Gastrocnemius medialis (tissue), 4 donors: Measurements from ENCODE around the gene MUSK. TPM values are rescaled to one million over a fixed set of nuclear protein-coding genes. Genes with fewer than 3 reads are reported as not detected.

Experiments used
- ATAC-seq, 2 donors: fragments of 150-250 bp; one replicate each; pipeline ENCODE4 v1.9.1; 2016
- DNase-seq, 2 donors: peaks; one replicate each; pipeline ENCODE4 v3.0.0-alpha.2; 2019
- H3K27ac ChIP-seq, 4 donors: fragments of 200-600 bp; sonication (generic); 1 replicate in 1 of 4; 2 replicates in 3 of 4; pipeline ENCODE4 v1.5.1; 2016 to 2018; ENCODE audit warnings: mild to moderate bottlenecking in 2 of 4, moderate library complexity in 1 of 4
- H3K27me3 ChIP-seq, 3 donors: fragments of 200-600 bp; sonication (generic) in 2 of 3; 1 replicate in 1 of 3; 2 replicates in 2 of 3; pipeline versions ENCODE4 v1.5.1 to v1.6.0; 2016 to 2019; ENCODE audit warnings: mild to moderate bottlenecking in 1 of 3, moderate library complexity in 1 of 3
- H3K36me3 ChIP-seq, 2 donors: fragments of 200-600 bp; sonication (generic) in 1 of 2; one replicate each; pipeline ENCODE4 v1.5.1; 2017 to 2018
- H3K4me1 ChIP-seq, 2 donors: fragments of 200-600 bp; sonication (generic) in 1 of 2; one replicate each; pipeline ENCODE4 v1.5.1; 2016 to 2017; ENCODE audit warnings: mild to moderate bottlenecking in 2 of 2
- H3K4me3 ChIP-seq, 4 donors: fragments of 200-600 bp; sonication (generic) in 3 of 4; 1 replicate in 1 of 4; 2 replicates in 3 of 4; pipeline ENCODE4 v1.5.1; 2016 to 2019; ENCODE audit warnings: mild to moderate bottlenecking in 2 of 4
- H3K9me3 ChIP-seq, 3 donors: fragments of 200-600 bp; sonication (generic) in 2 of 3; 1 replicate in 1 of 3; 2 replicates in 2 of 3; pipeline ENCODE4 v1.5.1; 2016 to 2019
- CTCF ChIP-seq, 5 experiments: fragments of 450-650 bp in 3 of 5; fragments of 200-600 bp in 2 of 5; sonication (generic) in 2 of 5; IDR thresholded peaks in 4 of 5; conservative IDR thresholded peaks in 1 of 5; 1 replicate in 4 of 5; 2 replicates in 1 of 5; pipeline ENCODE4 v1.5.1; 2016 to 2019; ENCODE audit warnings: antibody characterized with exemption in 5 of 5, mild to moderate bottlenecking in 3 of 5, moderate library complexity in 3 of 5
- POLR2A ChIP-seq, 2 donors: fragments of 450-650 bp; IDR thresholded peaks; one replicate each; pipeline ENCODE4 v1.6.1; 2017; ENCODE audit warnings: antibody characterized with exemption in 2 of 2, mild to moderate bottlenecking in 2 of 2, moderate library complexity in 2 of 2
- in situ Hi-C, 4 donors: fragments of 200-750 bp; cut with MboI; loops; one replicate each; pipeline versions ENCODE4 v1.15.0 to v1.8.0; 2017; ENCODE audit warnings: low sequenced_read_pairs in 4 of 4
- intact Hi-C: fragments of 100-400 bp; cut with DNase I; formaldehyde crosslinking; loops from one replicate; pipeline ENCODE4 v1.15.1; 2023; ENCODE audit warnings: low total_unique reads
- total RNA-seq, 4 donors: library from RNA; depleted of rRNA; stranded (reverse); fragments of >200 nt; gene quantifications; one replicate each; pipeline versions ENCODE4 v1.1.0 to v1.2.3, GENCODE V29; 2016

The MUSK gene
- total RNA-seq, 4 donors from 2014 or later, result 10.2 to 47.5 (median 27.1) TPM

- DNase-seq, result no peak
- no peak overlapping the region for H3K4me3 ChIP-seq
- in situ Hi-C loops, result no loop called here
- H3K36me3 ChIP-seq, result no peaks in the 10 kb centered on the region
- H3K27ac ChIP-seq, result no peak overlapping the region
- no peaks in the 10 kb centered on the region for H3K9me3 ChIP-seq
- H3K27me3 ChIP-seq, result no peaks in the 10 kb centered on the region
- TF ChIP-seq POLR2A (IDR thresholded peaks at IDR 0.05) (no peak), CTCF (IDR thresholded peaks at IDR 0.05 in 4 of 5, conservative IDR thresholded peaks at IDR 0.05 in 1 of 5) (no peak)
- ATAC-seq, result no peak
- intact Hi-C loops, result no loop called here
- no peaks in the 10 kb centered on the region for H3K4me1 ChIP-seq
These were observed 83.4 kb downstream of the MUSK start for GRCh38 chr9:110751971-110752370.

GRCh38 chr9:110752766-110753165 lies 84.2 kb downstream of the MUSK start:
- H3K9me3 ChIP-seq, result no peaks in the 10 kb centered on the region
- intact Hi-C loops, result no loop called here
- no peaks in the 10 kb centered on the region for H3K36me3 ChIP-seq
- in situ Hi-C loops, result no loop called here
- H3K27me3 ChIP-seq, result no peaks in the 10 kb centered on the region
- TF ChIP-seq POLR2A (IDR thresholded peaks at IDR 0.05) (no peak), CTCF (IDR thresholded peaks at IDR 0.05 in 4 of 5, conservative IDR thresholded peaks at IDR 0.05 in 1 of 5) (no peak)
- DNase-seq, result no peak
- peak overlapping the region in 3 of 4 donors; percentile 26 to 52 (median 43) for H3K27ac ChIP-seq
- no peak overlapping the region for H3K4me3 ChIP-seq
- ATAC-seq, result no peak
- H3K4me1 ChIP-seq, result no peaks in the 10 kb centered on the region

DNA sequence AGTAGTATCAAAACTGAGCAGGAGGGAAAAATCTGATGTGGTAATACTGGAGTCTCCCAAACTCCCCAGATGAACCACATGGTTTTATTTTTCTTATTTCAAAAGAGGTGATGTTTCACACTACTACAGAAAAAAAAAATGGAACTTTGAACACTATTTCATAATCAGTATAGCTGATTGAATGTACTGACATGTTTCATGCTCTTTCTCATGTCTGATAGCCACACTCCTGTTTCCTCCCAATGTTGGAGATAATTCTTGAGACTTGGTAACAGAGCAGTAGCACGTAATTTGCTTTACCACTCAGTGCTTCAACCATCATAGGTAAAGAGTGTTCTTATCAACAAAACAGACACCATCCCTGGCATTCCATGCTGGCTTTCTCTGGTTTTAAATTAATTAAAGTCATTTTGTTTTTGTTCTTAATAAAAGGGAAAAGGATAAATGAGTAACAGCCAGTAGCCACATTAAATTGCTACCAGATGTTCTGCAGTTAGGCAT lies 85.2 kb downstream of the MUSK start:
- intact Hi-C loops (no loop called here), in situ Hi-C loops (no loop called here)
- Histone ChIP-seq H3K9me3 (no peaks in the 10 kb centered on the region), H3K27ac (peak overlapping the region in 1 of 4 donors; percentile 52), H3K4me3 (no peak overlapping the region), H3K4me1 (no peaks in the 10 kb centered on the region), H3K36me3 (no peaks in the 10 kb centered on the region), H3K27me3 (no peaks in the 10 kb centered on the region)
- no peak for DNase-seq
- peak; percentile 71 for ATAC-seq
- TF ChIP-seq POLR2A (IDR thresholded peaks at IDR 0.05) (no peak), CTCF (IDR thresholded peaks at IDR 0.05 in 4 of 5, conservative IDR thresholded peaks at IDR 0.05 in 1 of 5) (no peak)

GRCh38 chr9:110755179-110755578 lies 86.6 kb downstream of the MUSK start:
- no peaks in the 10 kb centered on the region for H3K27me3 ChIP-seq
- in situ Hi-C loops (no loop called here), intact Hi-C loops (no loop called here)
- H3K4me3 ChIP-seq, result no peak overlapping the region
- no peak for TF ChIP-seq CTCF (IDR thresholded peaks at IDR 0.05 in 4 of 5, conservative IDR thresholded peaks at IDR 0.05 in 1 of 5)
- no peak for TF ChIP-seq POLR2A (IDR thresholded peaks at IDR 0.05)
- no peak for ATAC-seq
- H3K27ac ChIP-seq, result no peak overlapping the region
- no peak for DNase-seq
- no peaks in the 10 kb centered on the region for H3K9me3 ChIP-seq
- H3K4me1 ChIP-seq, result no peaks in the 10 kb centered on the region
- H3K36me3 ChIP-seq, result no peaks in the 10 kb centered on the region

GRCh38 chr9:110758201-110758600 lies 89.6 kb downstream of the MUSK start:
- ATAC-seq (no peak), DNase-seq (no peak)
- in situ Hi-C loops (no loop called here), intact Hi-C loops (no loop called here)
- no peaks in the 10 kb centered on the region for H3K36me3 ChIP-seq
- no peak overlapping the region for H3K27ac ChIP-seq
- no peaks in the 10 kb centered on the region for H3K9me3 ChIP-seq
- TF ChIP-seq CTCF (IDR thresholded peaks at IDR 0.05 in 4 of 5, conservative IDR thresholded peaks at IDR 0.05 in 1 of 5) (no peak), POLR2A (IDR thresholded peaks at IDR 0.05) (no peak)
- no peaks in the 10 kb centered on the region for H3K4me1 ChIP-seq
- H3K27me3 ChIP-seq, result no peaks in the 10 kb centered on the region
- H3K4me3 ChIP-seq, result no peak overlapping the region
